ENCODE measurements around the gene SYT1.
"Not testable (repeated sequence)": the region's sequence is repeated elsewhere in the genome, so short reads cannot be mapped to it uniquely, and the experiment has no call there.

GRCh38 chr12:78840518-78841019, 24.0 kb upstream of the SYT1 start:
- TF ChIP-seq CTCF, POLR2A (IDR thresholded peaks at IDR 0.05): not testable (repeated sequence)

Data from Peyer's patch (tissue), 4 donors.